GM13977 (cell line): ENCODE measurements around the gene LMX1A.

ENCODE experiments used
- DNase-seq: peaks from one replicate; pipeline ENCODE4 v3.0.0; 2012; ENCODE audit warnings: low spot score
- CTCF ChIP-seq: IDR thresholded peaks from 2 replicates; pipeline ENCODE4 v1.5.1; 2012; ENCODE audit warnings: mild to moderate bottlenecking, control low read depth; ENCODE audit not compliant: insufficient read depth; ENCODE audit errors: extremely low read depth, missing control alignments
- in situ Hi-C: fragments of 300-500 bp; cut with MboI; formaldehyde crosslinking; loops from one replicate; pipeline ENCODE4 v1.12.0; 2022; ENCODE audit warnings: low sequenced_read_pairs, low pct_unique_long_range_greater_than_20kb, mixed read lengths, inconsistent platforms; ENCODE audit not compliant: unreplicated experiment

The LMX1A gene

GRCh38 chr1:165344198-165344597 is 12.3 kb downstream of the LMX1A start:
- in situ Hi-C loops = no loop called here
- no peak for DNase-seq
- no peak for TF ChIP-seq CTCF

- in situ Hi-C loops = no loop called here
- no peak for DNase-seq
- no peak for TF ChIP-seq CTCF
These were observed 13.9 kb downstream of the LMX1A start for GRCh38 chr1:165342587-165342986.

GRCh38 chr1:165342168-165342567 is 14.3 kb downstream of the LMX1A start:
- DNase-seq = no peak
- in situ Hi-C loops = no loop called here
- no peak for TF ChIP-seq CTCF

- no peak for TF ChIP-seq CTCF
- no peak for DNase-seq
- in situ Hi-C loops = no loop called here
These were observed 17.4 kb downstream of the LMX1A start for GRCh38 chr1:165339164-165339563.

- DNase-seq = no peak
- in situ Hi-C loops = no loop called here
- no peak for TF ChIP-seq CTCF
These were observed 26.0 kb downstream of the LMX1A start for GRCh38 chr1:165330483-165330882.

- no peak for TF ChIP-seq CTCF
- in situ Hi-C loops = no loop called here
These were observed 27.4 kb downstream of the LMX1A start for GRCh38 chr1:165329104-165329503.

GRCh38 chr1:165328136-165328535 is 28.4 kb downstream of the LMX1A start:
- DNase-seq = no peak
- in situ Hi-C loops = no loop called here
- TF ChIP-seq CTCF = no peak

More at GRCh38 chr1:165329104-165329503, 27.4 kb downstream of the LMX1A start:
- no peak for DNase-seq
